CD4-positive, alpha-beta T cell treated with Interleukin-6 for 4 hours (primary cell): ENCODE measurements around the gene POLR2J.
"Not testable (repeated sequence)": the region's sequence is repeated elsewhere in the genome, so short reads cannot be mapped to it uniquely, and the experiment has no call there.

Experiments
- DNase-seq: peaks from one replicate; pipeline ENCODE4 v3.0.0-alpha.2; 2020; ENCODE audit warnings: mixed read lengths

The POLR2J gene

DNA sequence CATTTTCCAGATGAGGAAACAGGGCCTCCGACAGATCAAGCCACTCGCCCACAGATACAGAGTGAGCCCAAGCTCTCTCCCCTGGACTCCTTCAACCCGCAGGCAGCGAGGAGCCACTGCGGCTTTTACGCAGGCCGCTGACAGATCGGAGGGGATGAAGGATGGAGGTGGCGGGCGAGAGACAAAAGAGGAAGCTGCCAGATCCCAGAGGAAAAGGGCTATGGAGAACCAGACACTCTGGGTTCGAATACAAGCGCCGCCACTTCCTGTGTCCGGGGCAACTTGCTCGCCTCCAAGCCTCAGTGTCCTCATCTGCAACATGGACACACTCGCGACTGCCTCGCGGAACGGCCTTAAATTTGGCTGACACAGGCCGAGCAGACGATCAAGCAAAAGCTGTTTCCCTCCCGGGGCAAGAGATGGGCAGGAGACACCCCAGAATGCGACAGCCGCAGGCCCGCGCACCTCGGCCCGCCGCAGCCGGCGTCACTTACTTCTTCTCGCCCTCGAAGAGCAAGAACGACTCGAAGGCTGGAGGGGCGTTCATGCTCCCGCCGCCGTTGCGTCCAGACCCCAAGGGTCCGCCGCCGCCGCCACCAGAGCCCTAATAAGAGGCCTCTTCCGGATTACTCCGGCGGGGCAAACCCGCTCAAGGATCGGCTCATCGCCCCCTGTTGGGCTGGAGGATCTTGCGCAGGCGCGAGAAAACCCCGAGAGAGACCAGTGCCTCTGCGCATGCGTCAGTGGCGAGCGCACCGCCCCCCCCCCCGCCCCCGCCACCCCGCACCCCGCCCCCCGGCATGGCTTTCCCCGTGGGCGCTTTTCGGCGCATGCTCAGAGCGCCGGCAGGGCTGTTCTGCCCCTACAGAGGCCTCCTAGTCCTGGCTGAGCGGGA, at the start of gene POLR2J:
Gene POLR2J, minus strand, starts transcription at position 609 of the 895 bp plus-strand sequence. Its CDS starts 62 bp downstream, at position 547.
- DNase-seq = peak; percentile 85

DNA sequence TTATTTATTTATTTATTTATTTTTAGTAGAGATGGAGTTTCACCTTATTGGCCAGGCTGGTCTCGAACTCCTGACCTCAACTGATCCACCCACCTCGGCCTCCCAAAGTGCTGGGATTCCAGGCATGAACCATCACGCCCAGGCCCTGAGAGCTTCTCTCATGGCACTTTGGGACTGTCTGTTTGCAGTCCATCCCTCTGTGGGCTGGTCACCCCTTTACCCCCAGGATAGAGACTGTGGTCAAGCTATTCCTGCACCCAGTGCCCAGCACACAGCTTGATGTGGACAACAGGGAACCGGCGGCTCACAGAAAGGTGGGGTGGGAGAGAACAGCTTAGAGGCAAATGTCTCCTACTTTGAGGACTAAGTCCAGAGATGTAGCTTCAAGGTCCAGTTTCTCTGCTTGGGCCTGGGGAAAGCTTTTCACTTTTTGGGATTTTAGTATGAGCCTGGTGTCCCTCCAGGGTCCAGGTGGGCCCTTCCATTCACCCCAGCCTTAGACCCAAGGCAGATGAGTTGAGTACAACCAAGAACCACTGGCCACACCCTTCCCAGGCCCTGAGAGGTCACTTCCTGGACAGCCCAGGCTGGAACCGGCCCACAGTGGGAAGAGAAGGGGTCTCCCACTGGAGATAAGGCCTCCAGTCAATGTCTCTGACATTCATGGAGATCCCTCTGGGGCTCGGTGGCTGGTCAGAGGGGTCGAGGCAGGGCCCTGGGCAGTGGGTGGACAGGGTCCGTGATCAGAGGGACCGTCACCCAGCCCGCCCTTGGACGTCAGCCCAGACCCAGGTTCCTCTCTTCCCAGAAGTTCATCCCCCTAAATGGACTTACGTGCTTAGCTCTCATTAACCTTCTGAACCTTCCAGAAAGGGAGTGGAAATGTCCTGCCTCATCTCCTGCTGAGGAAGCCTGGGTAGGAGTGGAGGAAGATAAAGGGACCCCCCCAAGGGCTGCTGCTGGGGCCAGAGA, 49.4 kb upstream of the POLR2J start:
- not testable (repeated sequence) for DNase-seq

DNA sequence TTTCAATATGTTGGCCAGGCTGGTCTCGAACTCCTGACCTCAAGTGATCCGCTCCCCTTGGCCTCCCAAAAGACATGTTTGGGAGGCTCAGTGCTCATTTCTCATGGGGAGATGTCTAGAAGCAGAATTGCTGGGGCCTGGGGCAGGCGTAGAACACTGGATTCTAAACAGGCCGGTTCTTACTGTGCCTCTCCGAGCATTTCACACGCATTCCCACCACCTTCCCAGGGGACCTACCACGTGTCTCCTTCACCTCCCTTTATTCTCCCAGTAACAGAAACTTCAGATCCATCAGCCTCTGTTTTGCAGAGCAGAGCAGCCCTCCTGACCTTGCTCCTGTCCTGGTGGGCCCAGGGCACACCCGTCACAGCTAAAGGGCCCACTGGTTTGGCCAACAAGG, 48.5 kb upstream of the POLR2J start:
- DNase-seq = not testable (repeated sequence)

DNA sequence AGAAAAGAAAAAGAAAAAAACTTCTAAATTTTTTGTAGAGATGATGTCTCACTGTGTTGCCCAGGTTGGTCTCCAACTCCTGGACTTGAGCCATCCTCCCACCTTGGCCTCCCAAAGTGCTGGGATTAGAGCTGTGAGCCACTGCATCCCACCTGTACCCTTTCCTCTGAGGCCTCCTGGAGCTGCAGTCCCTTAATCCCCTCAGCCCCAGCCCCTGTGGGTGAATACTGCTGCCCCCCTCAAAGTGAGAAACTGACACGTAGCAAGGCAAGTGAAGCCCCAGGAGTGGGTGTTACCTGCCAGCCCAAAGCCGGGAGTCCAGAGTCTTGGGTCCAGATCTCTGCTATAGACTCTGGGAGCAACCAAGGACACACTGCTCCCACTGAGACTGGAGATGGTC, 46.1 kb upstream of the POLR2J start:
- not testable (repeated sequence) for DNase-seq

DNA sequence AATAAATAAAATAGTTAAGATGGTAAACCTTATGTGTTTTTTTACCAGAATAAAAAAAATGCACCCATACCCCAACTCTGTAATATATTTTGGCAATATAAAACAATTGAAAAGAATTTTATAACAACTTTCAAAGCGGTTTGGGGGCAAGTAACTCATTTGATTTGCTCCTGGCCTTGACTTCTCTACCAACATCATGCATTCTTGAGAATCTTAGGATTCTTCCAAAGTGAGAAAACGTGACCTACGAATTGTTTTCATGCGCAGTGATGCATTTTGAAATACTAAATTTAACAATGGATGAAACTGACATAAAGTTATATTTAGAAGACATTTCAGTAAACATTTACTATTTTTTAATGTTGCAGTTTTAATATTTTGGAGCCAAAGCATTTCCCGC, 42.1 kb upstream of the POLR2J start:
- not testable (repeated sequence) for DNase-seq

DNA sequence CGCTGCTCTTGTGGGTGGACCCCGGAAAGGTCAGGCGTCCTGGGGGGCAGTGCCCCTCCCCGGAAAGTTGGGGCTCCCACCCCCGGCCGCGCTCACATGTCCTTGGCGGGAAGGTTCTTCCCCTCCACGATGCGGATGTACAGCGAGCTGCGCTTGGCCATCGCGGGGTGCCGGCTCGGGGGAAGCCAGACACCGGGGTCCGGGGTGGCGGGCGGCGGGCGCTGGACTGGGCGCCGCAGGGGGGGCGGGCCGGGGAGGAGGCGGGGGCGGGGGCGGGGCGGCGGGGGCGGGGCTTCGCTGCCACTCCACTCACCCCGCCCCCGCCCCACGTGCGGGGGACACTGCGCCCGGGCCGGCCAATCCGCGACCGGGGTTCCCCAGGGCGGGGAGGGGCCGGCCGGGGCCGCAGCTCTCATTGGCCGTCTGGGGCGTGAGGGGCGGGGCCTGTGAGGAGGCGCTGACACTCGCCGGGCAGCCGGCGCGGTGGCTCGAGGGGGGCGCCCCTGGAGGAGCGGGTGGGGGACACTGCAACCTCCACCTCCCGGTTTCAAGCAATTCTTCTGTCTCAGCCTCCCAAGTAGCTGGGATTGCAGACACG, 38.9 kb upstream of the POLR2J start, which contains the start of gene RASA4B:
Gene RASA4B, minus strand, starts transcription at position 228 of the 598 bp plus-strand sequence. Its CDS starts 67 bp downstream, at position 161.
- peak; percentile 42 for DNase-seq

DNA sequence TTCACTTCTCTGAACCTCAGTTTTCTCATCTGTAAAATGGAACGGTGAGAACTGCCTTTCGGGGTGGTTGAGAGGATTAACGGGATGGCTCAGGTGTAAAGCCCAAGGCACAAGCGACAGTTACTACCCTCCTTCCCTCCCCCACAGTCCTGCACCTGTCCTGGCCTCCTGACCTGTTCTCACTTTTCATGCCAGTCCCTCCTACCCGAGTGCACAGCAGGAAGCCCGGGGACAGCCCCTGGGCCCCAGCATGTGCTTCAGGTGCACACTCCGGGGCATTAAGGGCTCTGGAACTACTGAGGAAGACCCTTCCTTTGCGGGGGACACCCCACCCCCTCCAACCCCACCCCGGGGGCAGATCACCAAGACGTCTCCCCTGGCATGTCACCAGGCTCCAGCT, 38.2 kb upstream of the POLR2J start:
- DNase-seq = not testable (repeated sequence)

DNA sequence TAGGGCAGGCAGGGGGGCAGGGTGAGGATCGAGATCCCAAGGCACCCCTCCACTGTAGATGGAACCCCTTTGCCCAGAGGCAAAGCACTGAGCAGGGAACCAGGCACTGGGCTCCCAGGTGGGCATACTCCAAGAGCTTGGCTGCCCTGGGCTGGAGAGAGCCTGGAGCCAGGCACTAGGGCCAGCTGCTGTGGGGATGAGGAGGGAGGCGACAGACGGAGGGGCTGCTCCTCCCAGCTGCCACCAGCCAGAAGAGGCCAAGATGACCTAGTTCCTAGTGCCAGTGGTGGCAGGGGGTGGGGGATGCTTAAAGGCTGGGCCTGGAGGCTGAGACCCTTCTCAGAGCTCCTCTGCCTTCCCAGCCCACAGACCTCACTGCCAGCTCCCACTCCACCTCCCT, 37.2 kb upstream of the POLR2J start:
- not testable (repeated sequence) for DNase-seq

DNA sequence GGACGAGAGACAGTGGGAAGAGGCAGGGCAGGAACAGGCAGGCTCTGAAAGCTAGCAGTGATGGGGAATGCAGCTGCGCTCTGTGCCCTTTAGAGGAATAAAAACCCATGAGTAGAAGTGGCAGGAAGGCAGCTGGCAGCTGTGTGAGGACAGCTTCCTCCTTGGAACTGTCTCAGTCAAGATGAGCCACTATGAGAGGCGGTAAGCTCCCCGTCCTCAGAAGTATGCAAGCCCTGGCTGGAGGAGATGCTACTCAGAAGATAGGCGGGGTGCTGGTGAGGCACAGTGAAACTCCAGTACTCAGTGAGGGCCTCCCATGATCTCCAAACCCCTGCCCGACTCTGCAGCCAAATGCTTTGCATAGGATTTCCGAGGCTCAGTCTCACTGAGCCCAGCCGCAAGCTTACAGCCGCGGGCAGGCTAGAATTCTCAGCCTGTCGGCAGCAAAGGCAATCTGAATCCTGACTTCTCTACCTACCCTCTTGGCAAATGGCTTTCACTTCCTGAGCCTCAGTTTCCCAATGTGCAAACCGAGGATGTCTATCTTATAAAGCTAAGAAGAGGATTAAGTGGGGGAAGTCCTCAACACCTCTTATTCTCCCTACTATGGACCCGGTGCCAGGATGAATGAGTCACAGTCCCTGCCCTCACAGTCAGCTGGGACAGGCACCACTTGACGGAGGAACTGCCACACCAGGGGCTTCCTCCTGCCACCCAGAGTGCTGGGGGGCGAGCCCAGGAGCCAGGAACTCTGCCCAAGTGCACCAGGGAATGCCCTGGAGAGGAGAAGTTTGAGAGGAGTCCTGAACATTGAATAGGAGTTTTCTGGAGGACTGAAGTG, 36.4 kb upstream of the POLR2J start:
- not testable (repeated sequence) for DNase-seq

DNA sequence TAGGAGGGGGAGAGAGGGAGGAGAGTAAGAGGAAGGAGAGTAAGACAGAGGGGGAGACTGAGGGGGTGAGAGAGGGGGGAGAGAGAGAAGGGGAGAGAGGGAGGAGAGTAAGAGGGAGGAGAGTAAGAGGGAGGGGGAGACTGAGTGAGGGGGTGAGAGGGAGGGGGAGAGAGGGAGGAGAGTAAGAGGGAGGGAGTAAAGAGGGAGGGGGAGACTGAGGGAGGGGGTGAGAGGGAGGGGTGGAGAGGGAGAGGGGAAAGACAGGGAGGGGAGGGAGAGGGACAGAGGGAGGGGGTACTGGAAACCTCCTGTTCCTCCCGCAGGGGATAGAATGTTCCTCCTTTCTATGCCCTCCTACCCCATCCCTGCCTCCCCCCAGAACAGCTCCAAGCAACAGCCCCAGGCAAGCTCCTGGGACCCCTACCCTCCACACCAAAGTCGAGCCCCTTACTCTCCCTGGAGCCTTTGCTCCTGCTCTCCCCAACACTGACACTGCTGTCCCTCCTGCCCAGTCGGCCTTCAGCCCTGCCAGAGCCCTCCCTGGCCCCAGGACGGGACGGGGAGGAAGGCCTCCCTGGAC, 34.0 kb upstream of the POLR2J start:
- peak; percentile 24 for DNase-seq

DNA sequence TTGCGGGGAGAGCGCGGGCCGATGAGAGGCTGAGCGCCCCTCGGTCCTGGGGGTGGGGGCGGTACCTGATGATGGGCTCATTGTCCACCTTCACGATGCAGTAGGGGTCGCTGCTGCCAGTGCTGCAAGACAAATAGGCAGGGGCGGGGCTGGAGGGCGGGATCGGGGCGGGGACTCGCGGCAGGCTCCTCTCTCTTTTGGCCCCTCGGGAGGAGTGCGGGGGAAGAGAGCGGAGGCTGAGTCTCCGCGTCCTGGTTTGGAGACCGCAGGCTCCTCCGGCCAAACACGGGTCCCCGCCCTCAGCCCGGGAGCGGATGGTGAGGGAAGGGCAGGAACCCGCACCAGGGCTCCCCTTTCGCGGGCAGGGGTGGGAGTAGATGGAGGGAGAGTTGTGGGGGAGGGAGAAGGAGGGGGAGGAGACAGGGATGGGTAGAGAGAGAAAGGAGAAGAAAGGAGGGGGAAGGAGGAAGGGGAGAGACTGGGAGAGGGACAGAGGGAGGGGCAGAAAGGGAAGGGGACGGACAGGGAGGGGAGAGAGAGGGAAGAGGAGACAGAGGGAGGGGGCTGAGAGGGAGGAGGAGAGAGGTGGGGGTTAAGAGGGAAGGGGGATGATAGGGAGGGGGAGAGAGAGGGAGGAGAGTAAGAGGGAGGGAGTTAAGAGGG, 33.3 kb upstream of the POLR2J start:
- not testable (repeated sequence) for DNase-seq

DNA sequence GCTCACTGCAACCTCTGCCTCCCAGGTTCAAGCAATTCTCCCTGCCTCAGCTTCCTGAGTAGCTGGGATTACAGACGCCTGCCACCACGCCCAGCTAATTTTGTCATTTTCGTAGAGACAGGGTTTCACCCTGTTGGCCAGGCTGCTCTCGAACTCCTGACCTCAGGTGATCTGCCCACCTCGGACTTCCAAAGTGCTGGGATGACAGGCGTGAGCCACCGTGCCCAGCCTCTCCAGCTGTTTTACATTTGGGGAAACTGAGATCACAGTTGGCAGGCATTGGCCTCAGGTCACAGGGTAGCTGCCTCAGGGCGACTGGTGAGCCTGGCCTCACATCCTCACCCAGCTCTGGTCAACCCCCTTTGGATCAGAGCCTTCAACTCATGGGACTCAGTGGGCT, 31.9 kb upstream of the POLR2J start:
- DNase-seq = not testable (repeated sequence)

DNA sequence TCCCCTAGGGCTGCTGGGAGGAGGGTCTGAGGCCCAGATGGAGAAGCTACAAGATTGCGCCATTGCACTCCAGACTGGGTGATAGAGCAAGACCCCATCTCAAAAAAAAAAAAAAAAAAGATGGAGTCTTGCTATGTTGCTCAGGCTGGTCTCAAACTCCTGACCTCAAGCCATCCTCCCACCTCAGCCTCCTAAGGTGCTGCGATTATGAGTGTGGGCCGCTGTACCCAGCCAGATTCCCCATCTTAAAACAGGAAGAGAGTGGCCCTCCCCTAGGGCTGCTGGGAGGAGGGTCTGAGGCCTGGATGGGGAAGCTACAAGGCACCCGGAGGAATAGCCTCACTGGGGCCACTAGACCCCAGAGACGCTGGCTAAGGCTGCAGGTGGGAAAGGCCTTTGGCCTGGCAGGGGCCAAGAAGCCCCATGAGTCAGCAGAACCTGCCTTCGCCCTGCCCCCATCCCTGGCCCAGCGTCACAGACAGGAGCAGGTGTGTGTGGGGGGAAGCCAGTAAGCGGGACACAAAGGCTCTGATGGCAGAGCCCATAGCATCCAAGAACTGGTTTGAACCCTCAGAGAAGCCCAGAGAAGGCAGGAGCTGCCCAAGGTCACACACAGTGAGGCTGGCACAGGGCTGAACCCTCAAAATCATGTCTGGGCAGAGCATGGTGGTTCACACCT, 28.8 kb upstream of the POLR2J start:
- not testable (repeated sequence) for DNase-seq

DNA sequence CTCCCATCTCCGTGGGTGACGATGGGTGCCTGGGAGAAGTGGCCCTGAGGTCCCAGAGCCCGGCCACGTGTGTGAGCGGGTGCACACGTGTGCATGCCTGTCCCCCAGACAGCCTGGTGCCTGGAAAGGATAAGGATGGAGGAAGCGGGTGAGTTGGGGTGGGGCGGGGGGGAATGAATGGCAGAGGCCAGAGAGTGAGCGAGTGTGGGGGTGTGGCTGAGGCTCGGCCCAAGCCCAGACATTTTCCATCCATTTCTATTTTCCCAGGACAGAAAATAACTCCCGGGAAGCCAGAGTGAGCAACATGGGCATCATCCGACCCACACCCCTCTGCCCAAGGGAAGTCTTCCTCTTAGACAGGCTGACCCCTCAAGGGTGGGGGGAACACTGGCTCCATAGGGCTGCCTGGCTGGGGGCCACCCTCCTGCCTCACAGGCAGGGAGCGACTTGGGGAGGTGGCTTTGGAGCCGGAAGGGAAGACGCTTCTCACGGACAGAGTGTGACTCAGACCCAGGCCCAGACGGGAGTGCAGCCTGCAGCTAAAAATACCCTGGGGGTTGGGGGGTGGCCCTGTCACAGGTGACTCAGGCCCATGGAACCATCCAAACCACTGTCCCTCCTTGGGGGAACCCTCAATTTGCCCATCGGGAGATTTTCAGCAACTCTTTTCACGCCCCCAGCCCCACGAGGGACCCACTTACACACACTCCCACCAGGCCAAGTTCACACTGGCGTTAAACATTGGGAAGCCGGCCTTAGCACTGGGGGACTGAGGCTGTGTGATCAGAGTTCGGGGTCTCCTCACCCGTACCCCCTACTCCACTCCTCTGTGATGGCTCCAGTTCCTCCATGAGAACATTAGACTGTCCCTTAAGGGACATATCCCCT, 26.8 kb upstream of the POLR2J start:
- not testable (repeated sequence) for DNase-seq

DNA sequence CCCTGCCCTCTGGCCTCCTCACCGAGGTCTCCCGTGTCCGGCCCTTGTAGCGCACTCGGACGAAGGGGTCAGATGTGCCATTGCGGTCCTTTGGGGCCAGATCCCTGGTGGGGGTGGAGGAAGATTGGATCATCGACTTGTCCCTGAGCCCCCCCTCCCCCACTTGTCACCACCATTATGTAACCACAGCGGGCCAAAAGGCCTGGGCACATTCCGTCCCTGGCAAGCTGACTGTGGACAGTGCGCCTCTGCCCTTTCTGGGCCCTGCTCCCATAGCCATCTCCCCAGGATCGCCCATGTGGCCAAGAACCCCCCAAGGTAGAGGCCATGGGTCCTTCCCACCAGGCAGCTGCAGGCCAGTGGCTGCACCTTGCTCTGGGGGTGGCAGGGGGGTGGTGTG, 24.4 kb upstream of the POLR2J start:
- not testable (repeated sequence) for DNase-seq

DNA sequence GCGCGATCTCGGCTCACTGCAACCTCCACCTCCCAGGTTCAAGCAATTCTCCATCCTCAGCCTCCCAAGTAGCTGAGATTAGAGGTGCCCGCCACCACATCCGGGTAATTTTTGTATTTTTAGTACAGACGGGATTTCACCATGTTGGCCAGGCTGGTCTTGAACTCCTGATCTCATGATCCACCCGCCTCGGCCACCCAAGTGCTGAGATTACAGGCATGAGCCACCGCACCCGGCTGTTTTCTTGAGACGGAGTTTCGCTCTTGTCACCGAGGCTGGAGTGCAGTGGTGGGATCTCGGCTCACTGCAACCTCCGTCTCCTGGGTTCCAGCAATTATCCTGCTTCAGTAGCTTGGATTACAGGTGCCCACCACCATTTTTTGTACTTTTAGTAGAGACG, 19.6 kb upstream of the POLR2J start:
- DNase-seq = not testable (repeated sequence)

DNA sequence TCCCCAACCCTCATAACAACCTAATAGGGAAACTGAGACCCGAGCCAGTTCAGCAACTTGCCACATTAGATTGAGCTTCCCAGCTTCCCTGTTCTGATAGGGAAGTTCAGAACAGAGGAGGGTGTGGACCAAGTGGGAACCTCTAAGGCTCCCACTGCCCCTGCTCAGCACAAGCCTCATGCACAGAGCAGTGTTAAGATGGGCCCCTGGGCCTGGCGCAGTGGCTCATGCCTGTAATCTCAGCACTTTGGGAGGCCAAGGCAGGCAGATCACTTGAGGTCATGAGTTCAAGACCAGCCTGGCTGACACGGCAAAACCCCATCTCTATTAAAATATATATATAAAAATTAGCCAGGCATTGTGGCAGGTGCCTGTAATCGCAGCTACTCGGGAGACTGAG, 18.6 kb upstream of the POLR2J start:
- DNase-seq = not testable (repeated sequence)

DNA sequence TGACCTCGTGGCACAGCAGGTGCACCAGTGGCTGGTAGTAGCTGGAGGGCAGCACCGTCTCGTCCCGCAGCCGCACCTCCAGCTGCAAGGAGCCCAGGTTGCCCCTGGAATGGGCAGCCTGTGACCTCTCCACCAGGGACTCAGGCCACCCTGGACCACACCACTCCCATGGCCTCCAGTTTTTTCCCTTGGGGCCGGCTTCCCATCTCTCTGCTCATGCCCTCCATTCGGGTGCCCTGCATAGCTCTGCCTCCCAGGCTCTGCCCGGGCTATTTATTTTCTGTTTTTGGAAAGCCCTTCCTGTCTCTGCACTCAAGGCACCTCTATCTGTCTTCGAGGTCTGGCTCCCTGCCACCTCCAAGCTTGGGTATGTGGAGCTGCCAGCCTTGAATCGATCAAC, 18.1 kb upstream of the POLR2J start:
- peak; percentile 0 for DNase-seq
